ENCODE measurements around the gene HEATR5A. TPM values are rescaled to one million over a fixed set of nuclear protein-coding genes. Genes with fewer than 3 reads are reported as not detected.

HEATR5A gene
- total and polyA plus RNA-seq, 9 of the 15 experiments (the other 6 are each of a cell fraction or from before 2014, with no cell fraction given): 8.0 to 50.9 (median 23.0) TPM

GRCh38 chr14:31243860-31244259 is 176.5 kb downstream of the HEATR5A start (continued):
- TF ChIP-seq CC2D1A (IDR thresholded peaks at IDR 0.05) (peak; percentile 73; the same call in 1 of the 2 replicates), EWSR1 (IDR thresholded peaks at IDR 0.05; ENCODE audit: borderline replicate concordance, low read depth, partially characterized antibody) (no peak), CHAMP1 (IDR thresholded peaks at IDR 0.05) (peak; percentile 59), COPS2 (conservative IDR thresholded peaks at IDR 0.05) (no peak), ZNF274 (IDR thresholded peaks at IDR 0.05; ENCODE audit: borderline replicate concordance, low read depth, low read length) (no peak), HNRNPUL1 (IDR thresholded peaks at IDR 0.05; ENCODE audit: low read length) (no peak), SMARCA4 (IDR thresholded peaks at IDR 0.05) (peak; percentile 64), PPARD (CRISPR knock-in tag; IDR thresholded peaks at IDR 0.05) (no peak), HEY1 (CRISPR knock-in tag; IDR thresholded peaks at IDR 0.05; ENCODE audit: borderline replicate concordance) (no peak), MGA (IDR thresholded peaks at IDR 0.05) (peak; percentile 77), TCFL5 (CRISPR knock-in tag; conservative IDR thresholded peaks at IDR 0.05) (no peak)
